Uterus (tissue), 4 donors: ENCODE measurements around the gene MLKL. TPM values are rescaled to one million over a fixed set of nuclear protein-coding genes. Genes with fewer than 3 reads are reported as not detected.

Experiments
- DNase-seq, 2 donors: peaks; one replicate each; pipeline ENCODE4 v3.0.0-alpha.2; 2019 to 2020
- H3K27ac ChIP-seq, 2 donors: fragments of 200-600 bp; sonication (generic); 1 replicate in 1 of 2; 2 replicates in 1 of 2; pipeline ENCODE4 v1.5.1; 2016 to 2018
- H3K27me3 ChIP-seq, 2 donors: fragments of 200-600 bp; sonication (generic); one replicate each; pipeline ENCODE4 v1.5.1; 2018 to 2019; ENCODE audit warnings: control low read depth in 1 of 2
- H3K36me3 ChIP-seq, 2 donors: fragments of 200-600 bp; sonication (generic); one replicate each; pipeline ENCODE4 v1.5.1; 2019; ENCODE audit warnings: control low read depth in 1 of 2
- H3K4me1 ChIP-seq, 2 donors: fragments of 200-600 bp; sonication (generic); one replicate each; pipeline ENCODE4 v1.5.1; 2018 to 2019; ENCODE audit warnings: control low read depth in 1 of 2
- H3K4me3 ChIP-seq, 2 donors: fragments of 200-600 bp; sonication (generic); 1 replicate in 1 of 2; 2 replicates in 1 of 2; pipeline ENCODE4 v1.5.1; 2018 to 2019; ENCODE audit warnings: mild to moderate bottlenecking in 1 of 2
- H3K9me3 ChIP-seq, 2 donors: fragments of 200-600 bp; sonication (generic); one replicate each; pipeline ENCODE4 v1.5.1; 2019; ENCODE audit warnings: control low read depth in 1 of 2
- POLR2A ChIP-seq, 2 donors: fragments of 450-650 bp; IDR thresholded peaks; one replicate each; pipeline ENCODE4 v1.6.1; 2016; ENCODE audit warnings: antibody characterized with exemption in 2 of 2, mild to moderate bottlenecking in 1 of 2, moderate library complexity in 1 of 2
- intact Hi-C: fragments of 100-400 bp; cut with DNase I; formaldehyde crosslinking; loops from one replicate; pipeline ENCODE4 v1.15.1; 2023; ENCODE audit warnings: low total_unique reads
- total RNA-seq, 4 donors: library from RNA; depleted of rRNA in 3 of 4; stranded (reverse); fragments of >200 nt in 3 of 4; gene quantifications; one replicate each; pipeline versions ENCODE4 v1.1.0 to v1.2.4, GENCODE V29; 2014 to 2023
- TF ChIP-seq, protein P1 (sequence below), 4 experiments: fragments of 200-600 bp in 2 of 4; fragments of 450-650 bp in 2 of 4; sonication (generic) in 2 of 4; IDR thresholded peaks; one replicate each; pipeline ENCODE4 v1.5.1; 2016 to 2019; ENCODE audit warnings: antibody characterized with exemption in 4 of 4, mild to moderate bottlenecking in 2 of 4, moderate library complexity in 1 of 4
- donor health status: DM: yes; HTN: yes; CAD: no.

MLKL gene
- 10 to 100 TPM in 1 of 4 donors, 1 to 10 TPM in 3; 3.8 to 19.4 (median 7.6) TPM for total RNA-seq

DNA sequence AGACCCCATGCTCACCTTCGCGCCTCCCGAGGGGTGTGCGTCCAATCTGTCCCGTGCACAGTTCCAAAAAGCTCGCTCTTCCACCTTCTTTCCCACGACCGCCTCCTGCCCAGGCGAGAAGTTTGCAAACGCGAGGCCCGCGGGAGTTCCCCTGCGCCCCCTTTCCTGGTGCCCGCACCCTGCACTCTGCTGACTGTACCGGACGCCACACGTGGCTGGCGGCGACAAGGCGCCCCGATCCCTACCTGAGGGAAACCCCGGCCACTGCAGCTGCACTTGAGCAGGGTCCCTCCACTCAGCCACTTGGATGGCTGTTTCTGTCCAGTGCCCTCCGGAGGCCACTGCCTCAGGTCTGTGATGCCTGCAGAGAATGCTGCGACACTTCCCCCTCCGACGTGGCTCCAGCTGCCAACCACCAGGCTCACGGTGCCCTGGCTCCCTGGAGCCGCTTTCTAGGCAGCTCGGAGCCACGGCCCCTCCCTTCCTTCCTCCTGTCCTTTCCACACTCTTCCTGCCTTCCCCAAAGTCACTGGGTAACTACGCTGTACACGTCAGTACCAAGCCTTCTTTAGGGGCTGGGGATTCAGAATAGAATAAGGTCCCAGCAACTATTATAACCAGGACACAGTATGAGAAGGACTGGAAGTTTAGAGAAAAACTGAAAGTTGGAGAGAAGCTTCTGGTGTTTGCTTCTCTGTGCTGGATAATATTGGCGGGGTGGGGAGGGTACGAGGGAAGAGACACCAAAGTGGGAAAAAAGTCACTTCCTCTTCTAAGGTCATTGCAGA is at the start of gene MLKL:
Gene MLKL, minus strand, starts transcription at position 425 of the 788 bp plus-strand sequence. CDS start 5,105 bp downstream, outside the sequence.
- Histone ChIP-seq H3K9me3 (no peaks in the 10 kb centered on the region), H3K4me1 (no peaks in the 10 kb centered on the region), H3K27me3 (no peaks in the 10 kb centered on the region), H3K27ac (peak within 1 kb of the TSS; percentile 74 to 83), H3K4me3 (peak within 1 kb of the TSS; percentile 62 to 71), H3K36me3 (no peaks in the 10 kb centered on the region)
- TF ChIP-seq, protein P1, sequence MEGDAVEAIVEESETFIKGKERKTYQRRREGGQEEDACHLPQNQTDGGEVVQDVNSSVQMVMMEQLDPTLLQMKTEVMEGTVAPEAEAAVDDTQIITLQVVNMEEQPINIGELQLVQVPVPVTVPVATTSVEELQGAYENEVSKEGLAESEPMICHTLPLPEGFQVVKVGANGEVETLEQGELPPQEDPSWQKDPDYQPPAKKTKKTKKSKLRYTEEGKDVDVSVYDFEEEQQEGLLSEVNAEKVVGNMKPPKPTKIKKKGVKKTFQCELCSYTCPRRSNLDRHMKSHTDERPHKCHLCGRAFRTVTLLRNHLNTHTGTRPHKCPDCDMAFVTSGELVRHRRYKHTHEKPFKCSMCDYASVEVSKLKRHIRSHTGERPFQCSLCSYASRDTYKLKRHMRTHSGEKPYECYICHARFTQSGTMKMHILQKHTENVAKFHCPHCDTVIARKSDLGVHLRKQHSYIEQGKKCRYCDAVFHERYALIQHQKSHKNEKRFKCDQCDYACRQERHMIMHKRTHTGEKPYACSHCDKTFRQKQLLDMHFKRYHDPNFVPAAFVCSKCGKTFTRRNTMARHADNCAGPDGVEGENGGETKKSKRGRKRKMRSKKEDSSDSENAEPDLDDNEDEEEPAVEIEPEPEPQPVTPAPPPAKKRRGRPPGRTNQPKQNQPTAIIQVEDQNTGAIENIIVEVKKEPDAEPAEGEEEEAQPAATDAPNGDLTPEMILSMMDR (IDR thresholded peaks at IDR 0.05): no peak
- TF ChIP-seq POLR2A (IDR thresholded peaks at IDR 0.05): peak; percentile 31 to 35
- DNase-seq: peak; percentile 23 to 40
- intact Hi-C loops: no loop called here

DNA sequence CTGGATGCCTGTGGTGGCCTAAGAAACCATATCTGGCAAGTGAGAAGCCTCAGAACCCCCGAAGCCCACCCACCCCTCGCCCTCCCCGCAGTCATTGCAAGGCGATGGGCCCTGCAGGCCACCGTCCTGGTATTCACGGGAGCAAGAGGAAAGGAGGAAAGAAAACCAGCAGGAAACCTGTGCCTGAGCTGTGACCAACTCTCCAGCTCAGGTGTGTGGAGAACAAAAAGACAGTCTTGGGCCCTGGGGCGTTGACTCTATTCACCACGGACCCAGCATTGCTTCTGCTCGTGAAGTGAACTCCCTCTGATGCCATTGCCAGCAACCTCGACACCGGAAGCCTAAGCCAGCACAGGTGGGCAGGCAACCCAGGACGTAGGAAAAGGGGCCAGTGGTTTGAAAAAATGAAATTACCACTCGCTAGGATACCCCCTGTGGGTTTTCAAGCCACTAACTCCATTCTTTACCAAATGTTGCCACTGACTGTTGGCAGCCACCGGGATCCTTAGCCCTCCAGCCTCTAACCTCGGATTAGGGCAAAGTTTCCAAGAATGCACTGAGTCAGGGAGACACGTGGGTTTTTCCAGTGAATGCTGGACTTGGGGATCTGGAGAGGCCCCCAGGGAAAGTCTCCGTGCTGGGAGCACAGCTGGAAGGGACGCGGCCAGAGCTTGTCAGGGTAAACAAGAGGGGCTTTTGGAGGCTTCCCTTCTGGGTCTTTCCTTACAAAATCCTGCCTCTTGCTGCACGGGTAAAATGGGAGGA is 48.8 kb upstream of the MLKL start:
- Histone ChIP-seq H3K36me3 (no peaks in the 10 kb centered on the region), H3K27ac (no peak overlapping the region), H3K27me3 (no peaks in the 10 kb centered on the region), H3K9me3 (no peaks in the 10 kb centered on the region), H3K4me3 (no peak overlapping the region), H3K4me1 (no peaks in the 10 kb centered on the region)
- intact Hi-C loops: no loop called here
- TF ChIP-seq POLR2A (IDR thresholded peaks at IDR 0.05): no peak
- TF ChIP-seq, protein P1 (IDR thresholded peaks at IDR 0.05): no peak
- no peak for DNase-seq

DNA sequence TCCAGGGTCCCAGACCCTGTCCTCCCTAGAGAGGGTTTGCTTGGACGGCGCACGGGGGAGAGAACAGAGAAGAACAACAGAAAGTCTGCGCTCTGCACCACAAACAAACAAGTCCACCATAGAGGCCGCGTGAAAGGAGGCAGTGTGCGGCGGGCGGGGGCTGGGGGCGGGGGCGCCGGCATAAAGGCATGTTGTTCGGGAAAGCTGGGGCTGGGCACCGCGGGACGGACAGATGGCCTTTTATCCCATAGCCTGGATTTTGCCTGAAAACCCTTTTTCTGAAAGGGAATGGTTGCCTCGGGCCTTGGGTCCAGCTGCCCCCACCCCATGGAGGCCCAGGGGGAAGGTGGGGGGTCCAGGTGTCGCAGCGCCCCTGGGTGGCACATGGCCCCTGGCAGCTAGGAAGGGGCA is 48.0 kb upstream of the MLKL start:
- DNase-seq: no peak
- Histone ChIP-seq H3K36me3 (no peaks in the 10 kb centered on the region), H3K9me3 (no peaks in the 10 kb centered on the region), H3K27me3 (no peaks in the 10 kb centered on the region), H3K27ac (no peak overlapping the region), H3K4me1 (no peaks in the 10 kb centered on the region), H3K4me3 (no peak overlapping the region)
- intact Hi-C loops: no loop called here
- TF ChIP-seq POLR2A (IDR thresholded peaks at IDR 0.05): no peak

DNA sequence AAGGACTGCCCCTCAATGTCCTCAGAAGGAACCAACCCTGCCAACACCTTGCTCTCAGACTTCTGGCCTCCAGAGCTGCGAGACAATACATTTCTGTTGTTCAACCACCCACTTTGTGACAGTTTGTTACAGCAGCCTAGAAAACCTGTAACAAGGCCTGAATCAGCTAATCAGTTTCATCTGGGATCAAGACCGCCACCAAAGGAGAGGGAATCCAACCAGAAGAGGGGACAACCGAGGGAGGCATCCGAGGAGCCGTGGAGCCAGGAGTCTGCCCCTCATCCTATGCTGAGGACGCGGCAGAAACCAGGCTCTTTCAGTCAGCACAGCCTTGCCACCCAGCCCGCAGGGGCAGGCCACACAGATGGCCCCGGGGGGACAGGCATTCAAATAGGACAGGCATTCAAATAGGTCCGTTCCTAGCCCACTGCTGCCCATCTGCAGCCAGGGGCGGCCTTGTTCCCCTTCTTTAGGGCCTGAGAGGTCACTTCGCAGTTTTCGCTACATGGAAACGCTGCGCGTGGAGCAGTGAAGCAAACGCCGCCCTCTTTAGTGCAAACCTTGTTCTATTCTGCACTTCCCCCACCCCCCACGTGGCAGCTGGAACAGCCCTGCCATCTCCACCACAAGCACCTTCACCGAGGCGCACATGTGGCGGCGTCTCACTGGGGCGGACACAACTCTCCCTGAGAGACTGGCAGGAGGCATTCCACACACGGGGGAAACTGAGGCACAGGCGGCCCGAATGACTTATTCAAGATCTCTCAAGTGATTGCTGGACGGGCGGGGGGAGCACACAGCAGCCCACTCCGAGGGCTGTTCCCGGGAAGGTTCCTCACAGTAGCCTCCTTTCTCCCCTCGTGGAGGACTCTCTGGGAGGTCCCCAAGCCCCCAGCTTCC is 47.3 kb upstream of the MLKL start:
- TF ChIP-seq POLR2A (IDR thresholded peaks at IDR 0.05): no peak
- TF ChIP-seq, protein P1 (IDR thresholded peaks at IDR 0.05): no peak
- Histone ChIP-seq H3K27me3 (no peaks in the 10 kb centered on the region), H3K4me3 (no peak overlapping the region), H3K36me3 (no peaks in the 10 kb centered on the region), H3K9me3 (no peaks in the 10 kb centered on the region), H3K4me1 (no peaks in the 10 kb centered on the region), H3K27ac (no peak overlapping the region)
- no peak for DNase-seq
- intact Hi-C loops: no loop called here

DNA sequence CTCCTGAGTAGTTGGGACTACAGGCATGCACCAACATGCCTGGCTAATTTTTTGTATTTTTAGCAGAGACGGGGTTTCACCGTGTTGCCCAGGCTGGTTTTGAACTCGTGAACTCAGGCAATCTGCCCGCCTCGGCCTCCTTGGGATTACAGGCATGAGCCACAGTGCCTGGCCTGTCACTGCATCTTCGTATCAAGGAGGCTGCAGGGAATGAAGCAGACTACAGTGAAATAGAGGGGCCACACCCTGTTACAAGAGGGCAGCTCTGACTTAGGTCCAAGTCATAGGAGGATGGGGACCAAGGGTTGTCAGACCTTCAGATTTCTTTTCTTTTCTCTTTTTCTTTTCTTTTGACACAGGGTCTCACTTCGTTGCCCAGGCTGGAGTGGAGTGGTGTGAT is 45.3 kb upstream of the MLKL start:
- TF ChIP-seq, protein P1 (IDR thresholded peaks at IDR 0.05): no peak
- no peak for TF ChIP-seq POLR2A (IDR thresholded peaks at IDR 0.05)
- intact Hi-C loops: no loop called here
- H3K27me3 ChIP-seq: no peaks in the 10 kb centered on the region
- H3K4me3 ChIP-seq: no peak overlapping the region
- no peak for DNase-seq
- H3K4me1 ChIP-seq: no peaks in the 10 kb centered on the region
- H3K27ac ChIP-seq: no peak overlapping the region
- H3K36me3 ChIP-seq: no peaks in the 10 kb centered on the region
- no peaks in the 10 kb centered on the region for H3K9me3 ChIP-seq
